ENCODE data around the gene AARS2. TPM values are rescaled to one million over a fixed set of nuclear protein-coding genes. Genes with fewer than 3 reads are reported as not detected.

AARS2 gene
- total RNA-seq, 1 donor from 2014 or later = 9.9 TPM

DNA sequence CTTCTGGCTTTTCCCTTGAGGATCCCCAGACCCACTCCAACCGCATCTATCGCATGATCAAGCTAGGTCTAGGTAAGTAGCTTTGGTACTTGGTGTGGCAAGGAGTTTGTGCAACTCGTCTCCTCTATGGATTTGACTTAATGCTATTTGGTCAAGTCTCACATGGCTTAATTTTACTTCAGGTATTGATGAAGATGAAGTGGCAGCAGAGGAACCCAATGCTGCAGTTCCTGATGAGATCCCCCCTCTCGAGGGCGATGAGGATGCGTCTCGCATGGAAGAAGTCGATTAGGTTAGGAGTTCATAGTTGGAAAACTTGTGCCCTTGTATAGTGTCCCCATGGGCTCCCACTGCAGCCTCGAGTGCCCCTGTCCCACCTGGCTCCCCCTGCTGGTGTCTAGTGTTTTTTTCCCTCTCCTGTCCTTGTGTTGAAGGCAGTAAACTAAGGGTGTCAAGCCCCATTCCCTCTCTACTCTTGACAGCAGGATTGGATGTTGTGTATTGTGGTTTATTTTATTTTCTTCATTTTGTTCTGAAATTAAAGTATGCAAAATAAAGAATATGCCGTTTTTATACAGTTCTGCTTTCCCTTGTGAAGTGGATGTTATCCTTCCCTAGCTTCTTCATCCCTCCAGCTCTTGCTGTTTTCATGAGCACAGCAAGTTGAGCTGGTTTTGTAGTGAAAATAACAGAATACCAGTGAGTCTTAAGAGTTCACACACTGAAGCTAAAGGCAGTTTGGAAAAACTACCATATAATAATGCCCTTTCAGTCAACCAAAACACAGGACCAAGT, 59.6 kb downstream of the AARS2 start:
- H3K9me3 ChIP-seq (ENCODE audit: control insufficient read depth in 3 of 3, low read length in 3 of 3) = no peaks in the 10 kb centered on the region
- H3K9ac ChIP-seq (ENCODE audit: low read depth in 1 of 3, low read length in 3 of 3) = no peak overlapping the region
- no peak overlapping the region for H3K4me3 ChIP-seq (ENCODE audit: low read length in 3 of 3)
- peaks cover 58 to 71% (median 64%) of the 10 kb centered on the region in 3 donors for H3K36me3 ChIP-seq (ENCODE audit: control insufficient read depth in 3 of 3, insufficient read depth in 3 of 3, low read length in 3 of 3)
- no peaks in the 10 kb centered on the region for H3K27me3 ChIP-seq (ENCODE audit: control insufficient read depth in 3 of 3, insufficient read depth in 3 of 3, low read length in 3 of 3)
- H3K27ac ChIP-seq (ENCODE audit: low read depth, low read length) = no peak overlapping the region
- peaks cover 33 to 61% (median 36%) of the 10 kb centered on the region in 3 donors for H3K4me1 ChIP-seq (ENCODE audit: control insufficient read depth in 3 of 3, insufficient read depth in 3 of 3, low read length in 3 of 3)

DNA sequence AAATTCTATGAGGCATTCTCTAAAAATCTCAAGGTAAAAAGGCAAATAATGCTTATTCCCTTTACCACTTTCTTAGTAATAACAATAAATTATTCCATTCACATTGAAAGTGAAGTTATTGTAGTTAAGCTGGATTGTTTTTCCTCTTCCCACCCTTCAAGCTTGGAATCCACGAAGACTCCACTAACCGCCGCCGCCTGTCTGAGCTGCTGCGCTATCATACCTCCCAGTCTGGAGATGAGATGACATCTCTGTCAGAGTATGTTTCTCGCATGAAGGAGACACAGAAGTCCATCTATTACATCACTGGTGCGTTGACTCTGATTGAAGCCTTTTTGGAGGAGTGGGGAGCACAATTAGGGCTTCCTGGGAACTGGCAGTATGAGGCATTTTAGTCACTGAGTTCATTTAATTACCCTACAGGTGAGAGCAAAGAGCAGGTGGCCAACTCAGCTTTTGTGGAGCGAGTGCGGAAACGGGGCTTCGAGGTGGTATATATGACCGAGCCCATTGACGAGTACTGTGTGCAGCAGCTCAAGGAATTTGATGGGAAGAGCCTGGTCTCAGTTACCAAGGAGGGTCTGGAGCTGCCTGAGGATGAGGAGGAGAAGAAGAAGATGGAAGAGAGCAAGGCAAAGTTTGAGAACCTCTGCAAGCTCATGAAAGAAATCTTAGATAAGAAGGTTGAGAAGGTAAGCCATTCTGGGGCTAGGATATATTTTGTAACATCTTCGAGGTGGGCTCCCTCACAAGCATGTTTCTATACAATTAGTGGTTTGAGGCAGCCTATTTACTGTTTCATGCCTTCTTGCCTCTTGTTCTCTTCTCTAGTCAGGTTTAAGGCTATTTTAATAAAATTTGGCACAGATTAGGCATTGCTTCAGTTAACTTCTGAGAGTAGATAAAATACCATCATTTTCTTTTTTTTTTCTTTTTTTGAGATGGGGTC, 61.3 kb downstream of the AARS2 start:
- H3K9ac ChIP-seq (ENCODE audit: low read depth in 1 of 3, low read length in 3 of 3) = no peak overlapping the region
- peaks cover 29 to 65% (median 34%) of the 10 kb centered on the region in 3 donors for H3K4me1 ChIP-seq (ENCODE audit: control insufficient read depth in 3 of 3, insufficient read depth in 3 of 3, low read length in 3 of 3)
- H3K36me3 ChIP-seq (ENCODE audit: control insufficient read depth in 3 of 3, insufficient read depth in 3 of 3, low read length in 3 of 3) = peaks cover 62 to 71% (median 64%) of the 10 kb centered on the region in 3 donors
- H3K9me3 ChIP-seq (ENCODE audit: control insufficient read depth in 3 of 3, low read length in 3 of 3) = no peaks in the 10 kb centered on the region
- H3K27ac ChIP-seq (ENCODE audit: low read depth, low read length) = no peak overlapping the region
- H3K27me3 ChIP-seq (ENCODE audit: control insufficient read depth in 3 of 3, insufficient read depth in 3 of 3, low read length in 3 of 3) = no peaks in the 10 kb centered on the region
- H3K4me3 ChIP-seq (ENCODE audit: low read length in 3 of 3) = no peak overlapping the region

DNA sequence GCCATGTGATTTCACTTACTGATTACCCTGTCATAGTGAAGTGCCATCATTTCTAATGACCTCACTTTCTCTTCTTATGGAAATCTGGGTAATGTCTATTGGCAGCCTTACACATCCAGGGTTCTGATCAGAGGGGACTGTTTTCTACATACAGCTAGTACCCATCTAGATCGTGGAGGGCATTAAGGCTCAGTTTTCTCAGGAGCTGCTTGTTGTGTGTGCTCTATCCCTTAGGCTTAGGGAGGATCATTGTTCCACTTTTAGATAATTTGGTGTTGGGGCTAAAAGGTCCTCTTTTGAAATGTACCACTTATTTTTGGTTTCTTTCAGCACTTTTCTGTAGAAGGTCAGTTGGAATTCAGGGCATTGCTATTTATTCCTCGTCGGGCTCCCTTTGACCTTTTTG, 62.4 kb downstream of the AARS2 start:
- no peak overlapping the region for H3K9ac ChIP-seq (ENCODE audit: low read depth in 1 of 3, low read length in 3 of 3)
- no peaks in the 10 kb centered on the region for H3K27me3 ChIP-seq (ENCODE audit: control insufficient read depth in 3 of 3, insufficient read depth in 3 of 3, low read length in 3 of 3)
- H3K27ac ChIP-seq (ENCODE audit: low read depth, low read length) = no peak overlapping the region
- H3K4me1 ChIP-seq (ENCODE audit: control insufficient read depth in 3 of 3, insufficient read depth in 3 of 3, low read length in 3 of 3) = peaks cover 20 to 58% (median 26%) of the 10 kb centered on the region in 3 donors
- no peak overlapping the region for H3K4me3 ChIP-seq (ENCODE audit: low read length in 3 of 3)
- peaks cover 60 to 69% (median 64%) of the 10 kb centered on the region in 3 donors for H3K36me3 ChIP-seq (ENCODE audit: control insufficient read depth in 3 of 3, insufficient read depth in 3 of 3, low read length in 3 of 3)
- H3K9me3 ChIP-seq (ENCODE audit: control insufficient read depth in 3 of 3, low read length in 3 of 3) = no peaks in the 10 kb centered on the region

DNA sequence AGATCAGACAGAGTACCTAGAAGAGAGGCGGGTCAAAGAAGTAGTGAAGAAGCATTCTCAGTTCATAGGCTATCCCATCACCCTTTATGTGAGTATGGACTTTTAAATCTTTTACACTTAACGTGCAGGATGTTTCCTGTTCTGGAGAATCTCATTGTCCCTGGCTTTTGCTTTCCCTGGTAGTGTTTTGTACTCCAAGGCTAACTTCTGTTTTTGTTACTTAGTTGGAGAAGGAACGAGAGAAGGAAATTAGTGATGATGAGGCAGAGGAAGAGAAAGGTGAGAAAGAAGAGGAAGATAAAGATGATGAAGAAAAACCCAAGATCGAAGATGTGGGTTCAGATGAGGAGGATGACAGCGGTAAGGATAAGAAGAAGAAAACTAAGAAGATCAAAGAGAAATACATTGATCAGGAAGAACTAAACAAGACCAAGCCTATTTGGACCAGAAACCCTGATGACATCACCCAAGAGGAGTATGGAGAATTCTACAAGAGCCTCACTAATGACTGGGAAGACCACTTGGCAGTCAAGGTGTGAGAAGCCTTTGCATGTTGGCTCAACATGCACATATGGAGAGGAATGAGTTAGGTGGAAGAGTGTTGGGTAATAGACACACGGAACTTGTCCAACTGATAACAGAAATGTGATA, 63.0 kb downstream of the AARS2 start:
- H3K27me3 ChIP-seq (ENCODE audit: control insufficient read depth in 3 of 3, insufficient read depth in 3 of 3, low read length in 3 of 3) = no peaks in the 10 kb centered on the region
- H3K27ac ChIP-seq (ENCODE audit: low read depth, low read length) = no peak overlapping the region
- no peak overlapping the region for H3K9ac ChIP-seq (ENCODE audit: low read depth in 1 of 3, low read length in 3 of 3)
- H3K4me1 ChIP-seq (ENCODE audit: control insufficient read depth in 3 of 3, insufficient read depth in 3 of 3, low read length in 3 of 3) = peaks cover 25 to 59% (median 32%) of the 10 kb centered on the region in 3 donors
- no peak overlapping the region for H3K4me3 ChIP-seq (ENCODE audit: low read length in 3 of 3)
- H3K9me3 ChIP-seq (ENCODE audit: control insufficient read depth in 3 of 3, low read length in 3 of 3) = no peaks in the 10 kb centered on the region
- peaks cover 55 to 64% (median 63%) of the 10 kb centered on the region in 3 donors for H3K36me3 ChIP-seq (ENCODE audit: control insufficient read depth in 3 of 3, insufficient read depth in 3 of 3, low read length in 3 of 3)

Other genes with a start within 250 kb of the AARS2 start
- 57.4 TPM for gene MRPL14, start 185.9 kb downstream of the AARS2 start, total RNA-seq
- gene TMEM63B, start 185.8 kb downstream of the AARS2 start, total RNA-seq = 11.5 TPM
- gene CAPN11, start 154.5 kb downstream of the AARS2 start, total RNA-seq = 0.52 TPM
- 7.3 TPM for gene MYMX, start 96.4 kb downstream of the AARS2 start, total RNA-seq
- gene SLC29A1, start 89.8 kb downstream of the AARS2 start, total RNA-seq = 14.6 TPM
- 474 TPM for gene HSP90AB1, start 66.2 kb downstream of the AARS2 start, total RNA-seq
- 26.1 TPM for gene SLC35B2, start 55.8 kb downstream of the AARS2 start, total RNA-seq
- 6.3 TPM for gene NFKBIE, start 47.8 kb downstream of the AARS2 start, total RNA-seq
- gene TMEM151B, start 42.9 kb downstream of the AARS2 start, total RNA-seq = not detected
- not detected for gene SPATS1, start 29.3 kb upstream of the AARS2 start, total RNA-seq
- gene CDC5L, start 74.4 kb upstream of the AARS2 start, total RNA-seq = 19.3 TPM

Measured in skeletal muscle tissue (tissue), 4 donors.